Colonic mucosa (tissue), 4 donors: Measurements from ENCODE around the gene UNC79. TPM values are rescaled to one million over a fixed set of nuclear protein-coding genes. Genes with fewer than 3 reads are reported as not detected.
"Not testable (repeated sequence)": the region's sequence is repeated elsewhere in the genome, so short reads cannot be mapped to it uniquely, and the experiment has no call there.

Experiments used
- DNase-seq: peaks from one replicate; pipeline ENCODE4 v3.0.0-alpha.2; 2020
- H3K27ac ChIP-seq: fragments of 200-600 bp; one replicate; pipeline ENCODE4 v1.8.0; 2021
- H3K27me3 ChIP-seq: fragments of 200-600 bp; one replicate; pipeline ENCODE4 v1.8.0; 2021
- H3K36me3 ChIP-seq: fragments of 200-600 bp; one replicate; pipeline ENCODE4 v1.8.0; 2021
- H3K4me1 ChIP-seq: fragments of 200-600 bp; one replicate; pipeline ENCODE4 v1.8.0; 2021; ENCODE audit warnings: mild to moderate bottlenecking
- H3K4me3 ChIP-seq: fragments of 200-600 bp; one replicate; pipeline ENCODE4 v1.8.0; 2021
- H3K9ac ChIP-seq, 2 donors: one replicate each; pipeline ENCODE4 v1.7.0; 2013; ENCODE audit warnings: control low read depth in 2 of 2, low read depth in 2 of 2, low read length in 2 of 2
- H3K9me3 ChIP-seq: fragments of 200-600 bp; one replicate; pipeline ENCODE4 v1.8.0; 2021
- CTCF ChIP-seq: fragments of 200-600 bp; IDR thresholded peaks from one replicate; pipeline ENCODE4 v1.8.0; 2022; ENCODE audit warnings: antibody characterized with exemption, mild to moderate bottlenecking
- intact Hi-C: fragments of 100-400 bp; cut with DNase I; formaldehyde crosslinking; loops from one replicate; pipeline ENCODE4 v1.14.1; 2022
- total RNA-seq, 2 donors: library from RNA; stranded (reverse); fragmentation: NEBNext Ultra II Directional in 1 of 2; extraction: Animal tissue kit (Norgen Biotek cat#: 25700) in 1 of 2; gene quantifications; one replicate each; pipeline ENCODE4 v1.2.1, GENCODE V29; 2021
- donor health status: healthy.
- donor health status: DM: no; HTN: no; CAD: no.
- donor health status: DM: no; HTN: no; CAD: no.

The UNC79 gene
- total RNA-seq: under 1 TPM; 0.17 to 0.21 TPM

GRCh38 chr14:93430315-93431035 lies at the start of gene UNC79:
Gene UNC79, plus strand, starts transcription at chr14:93430939. Its CDS starts 91 bp downstream, at chr14:93431030.
- intact Hi-C loops: no loop called here
- Histone ChIP-seq H3K9ac (no peak within 1 kb of the TSS), H3K36me3 (no peaks in the 10 kb centered on the region), H3K27me3 (peaks cover 11% of the 10 kb centered on the region), H3K27ac (no peak within 1 kb of the TSS), H3K9me3 (no peaks in the 10 kb centered on the region), H3K4me1 (no peaks in the 10 kb centered on the region), H3K4me3 (no peak within 1 kb of the TSS)
- no peak for DNase-seq
- no peak for TF ChIP-seq CTCF

- Histone ChIP-seq H3K27ac (no peak overlapping the region), H3K36me3 (no peaks in the 10 kb centered on the region), H3K9ac (no peak overlapping the region), H3K4me1 (no peaks in the 10 kb centered on the region), H3K27me3 (no peaks in the 10 kb centered on the region), H3K9me3 (no peaks in the 10 kb centered on the region), H3K4me3 (no peak overlapping the region)
- TF ChIP-seq CTCF: no peak
- no peak for DNase-seq
- intact Hi-C loops: no loop called here
Measured at GRCh38 chr14:93381644-93382043, 49.1 kb upstream of the UNC79 start.

GRCh38 chr14:93384256-93384655 lies 46.5 kb upstream of the UNC79 start:
- DNase-seq, H3K9ac ChIP-seq, H3K9me3 ChIP-seq, H3K27ac ChIP-seq, H3K36me3 ChIP-seq, H3K27me3 ChIP-seq, H3K4me3 ChIP-seq, H3K4me1 ChIP-seq, intact Hi-C loops: not testable (repeated sequence)

- no peaks in the 10 kb centered on the region for H3K36me3 ChIP-seq
- no peak overlapping the region for H3K9ac ChIP-seq
- no peak overlapping the region for H3K27ac ChIP-seq
- no peaks in the 10 kb centered on the region for H3K27me3 ChIP-seq
- TF ChIP-seq CTCF: no peak
- no peak overlapping the region for H3K4me3 ChIP-seq
- H3K9me3 ChIP-seq: no peaks in the 10 kb centered on the region
- no peaks in the 10 kb centered on the region for H3K4me1 ChIP-seq
- no peak for DNase-seq
- intact Hi-C loops: no loop called here
Measured at GRCh38 chr14:93395231-93395630, 35.5 kb upstream of the UNC79 start.

- no peaks in the 10 kb centered on the region for H3K4me1 ChIP-seq
- intact Hi-C loops: no loop called here
- H3K9me3 ChIP-seq: no peaks in the 10 kb centered on the region
- no peak overlapping the region for H3K4me3 ChIP-seq
- no peak for DNase-seq
- no peaks in the 10 kb centered on the region for H3K27me3 ChIP-seq
- no peaks in the 10 kb centered on the region for H3K36me3 ChIP-seq
- no peak for TF ChIP-seq CTCF
- H3K27ac ChIP-seq: no peak overlapping the region
- H3K9ac ChIP-seq: no peak overlapping the region
Measured at GRCh38 chr14:93396456-93396855, 34.3 kb upstream of the UNC79 start.

GRCh38 chr14:93398491-93398890 lies 32.2 kb upstream of the UNC79 start:
- H3K27ac ChIP-seq: no peak overlapping the region
- H3K4me3 ChIP-seq: no peak overlapping the region
- no peak overlapping the region for H3K9ac ChIP-seq
- no peaks in the 10 kb centered on the region for H3K4me1 ChIP-seq
- TF ChIP-seq CTCF: no peak
- no peak for DNase-seq
- H3K36me3 ChIP-seq: no peaks in the 10 kb centered on the region
- H3K9me3 ChIP-seq: no peaks in the 10 kb centered on the region
- intact Hi-C loops: no loop called here
- H3K27me3 ChIP-seq: no peaks in the 10 kb centered on the region
